K562 (cell line): Measurements from ENCODE around the gene ZNF487. TPM values are rescaled to one million over a fixed set of nuclear protein-coding genes. Genes with fewer than 3 reads are reported as not detected.

ENCODE experiments used
- FOXP4 ChIP-seq: sonication (generic); formaldehyde crosslinking; IDR thresholded peaks from 2 replicates; pipeline ENCODE4 v1.8.0; 2022; ENCODE audit warnings: mild to moderate bottlenecking, missing genetic modification reagents, borderline replicate concordance
- MGA ChIP-seq: fragments of 450-650 bp; IDR thresholded peaks from 2 replicates; pipeline ENCODE4 v1.6.1; 2016; ENCODE audit warnings: mild to moderate bottlenecking, moderate library complexity
- THAP12 ChIP-seq: fragments of 250-450 bp; sonication (Bioruptor Pico); IDR thresholded peaks from 2 replicates; pipeline ENCODE4 v1.9.0; 2021; ENCODE audit warnings: mild to moderate bottlenecking, inconsistent platforms
- ZNF79 ChIP-seq: fragments of 250-450 bp; sonication (Bioruptor Pico); IDR thresholded peaks from 2 replicates; pipeline ENCODE4 v1.4.0; 2020; ENCODE audit warnings: low read depth, mild to moderate bottlenecking, moderate library complexity
- polyA plus RNA-seq, 8 experiments: library from polyadenylated mRNA; depleted of rRNA in 4 of 8; stranded (reverse) in 5 of 8; unstranded in 3 of 8; fragments of >200 nt; fragmentation: Nextera tagmentation in 2 of 8; fragmentation: Illumina TruSeq in 1 of 8; extraction: Ambion mirVana in 2 of 8; extraction: Trizol in 1 of 8; gene quantifications; 2 replicates each; pipeline versions ENCODE4 v1.2.1 to v1.2.3, GENCODE V29; 2011 to 2014; ENCODE audit warnings: inconsistent platforms in 1 of 8, missing spikeins in 1 of 8
- total RNA-seq, 7 experiments: library from RNA; depleted of rRNA in 6 of 7; stranded (reverse); fragments of >200 nt in 6 of 7; fragmentation: Illumina TruSeq in 2 of 7; extraction: Trizol in 2 of 7; gene quantifications; 2 replicates each; pipeline versions ENCODE4 v1.2.1 to v1.2.3, GENCODE V29; 2011 to 2021; ENCODE audit warnings: low replicate concordance in 1 of 7

Gene ZNF487
- total and polyA plus RNA-seq, 9 of the 15 experiments (the other 6 are each of a cell fraction or from before 2014, with no cell fraction given): 1.9 to 6.5 (median 4.2) TPM

- peak; percentile 30; the same call in 1 of the 2 replicates for TF ChIP-seq THAP12 (CRISPR knock-in tag)
- TF ChIP-seq ZNF79: no peak
- TF ChIP-seq FOXP4: no peak
- no peak for TF ChIP-seq MGA
These were observed 27.4 kb upstream of the ZNF487 start (continued) for GRCh38 chr10:43409385-43410109.
